ENCODE data around the gene PIGB.
"Not testable (repeated sequence)": the region's sequence is repeated elsewhere in the genome, so short reads cannot be mapped to it uniquely, and the experiment has no call there.

Gene PIGB

GRCh38 chr15:55302801-55303200 is 16.2 kb upstream of the PIGB start:
- not testable (repeated sequence) for DNase-seq (ENCODE audit: low spot score)

GRCh38 chr15:55319537-55320237 is 665 bp downstream of the PIGB start:
- DNase-seq (ENCODE audit: low spot score) = no peak

- no peak for DNase-seq (ENCODE audit: low spot score)
These were observed 1.2 kb downstream of the PIGB start for GRCh38 chr15:55320238-55320550.

- no peak for DNase-seq (ENCODE audit: low spot score)
These were observed 1.9 kb downstream of the PIGB start for GRCh38 chr15:55320963-55321362.

- DNase-seq (ENCODE audit: low spot score) = no peak
These were observed 3.4 kb downstream of the PIGB start for GRCh38 chr15:55322467-55322866.

- DNase-seq (ENCODE audit: low spot score) = no peak
These were observed 8.4 kb downstream of the PIGB start for GRCh38 chr15:55327387-55327786.

GRCh38 chr15:55334371-55334770 is 15.3 kb downstream of the PIGB start:
- no peak for DNase-seq (ENCODE audit: low spot score)

- DNase-seq (ENCODE audit: low spot score) = no peak
These were observed 16.0 kb downstream of the PIGB start for GRCh38 chr15:55334997-55335396.

GRCh38 chr15:55337160-55337559 is 18.1 kb downstream of the PIGB start:
- no peak for DNase-seq (ENCODE audit: low spot score)

GRCh38 chr15:55343168-55343567 is 24.1 kb downstream of the PIGB start:
- DNase-seq (ENCODE audit: low spot score) = no peak

- DNase-seq (ENCODE audit: low spot score) = no peak
These were observed 25.2 kb downstream of the PIGB start for GRCh38 chr15:55344206-55344605.

- DNase-seq (ENCODE audit: low spot score) = no peak
These were observed 29.3 kb downstream of the PIGB start for GRCh38 chr15:55348281-55348778.

- DNase-seq (ENCODE audit: low spot score) = no peak
These were observed 30.3 kb downstream of the PIGB start for GRCh38 chr15:55349282-55349681.

GRCh38 chr15:55353025-55353424 is 34.0 kb downstream of the PIGB start:
- no peak for DNase-seq (ENCODE audit: low spot score)

- DNase-seq (ENCODE audit: low spot score) = no peak
These were observed 38.1 kb downstream of the PIGB start for GRCh38 chr15:55356985-55357585.

- DNase-seq (ENCODE audit: low spot score) = no peak
These were observed 38.8 kb downstream of the PIGB start for GRCh38 chr15:55357774-55358173.

- no peak for DNase-seq (ENCODE audit: low spot score)
These were observed 39.4 kb downstream of the PIGB start for GRCh38 chr15:55358471-55358870.

- DNase-seq (ENCODE audit: low spot score) = no peak
These were observed 41.2 kb downstream of the PIGB start for GRCh38 chr15:55360256-55360655.

GRCh38 chr15:55361048-55361447 is 42.0 kb downstream of the PIGB start:
- DNase-seq (ENCODE audit: low spot score) = no peak

- no peak for DNase-seq (ENCODE audit: low spot score)
These were observed 43.6 kb downstream of the PIGB start for GRCh38 chr15:55362641-55363040.

- DNase-seq (ENCODE audit: low spot score) = no peak
These were observed 48.0 kb downstream of the PIGB start for GRCh38 chr15:55366981-55367380.

GRCh38 chr15:55372701-55373440 is 53.8 kb downstream of the PIGB start:
- no peak for DNase-seq (ENCODE audit: low spot score)

- DNase-seq (ENCODE audit: low spot score) = no peak
These were observed 60.1 kb downstream of the PIGB start for GRCh38 chr15:55379095-55379494.

Measured in left forelimb (tissue), 1 donor.